ENCODE data around the gene SKI. TPM values are rescaled to one million over a fixed set of nuclear protein-coding genes. Genes with fewer than 3 reads are reported as not detected.

Gene SKI
- total and polyA plus RNA-seq, 2 of the 4 experiments (the other 2 are of a cell fraction) = 2.3 to 20.1 TPM

DNA sequence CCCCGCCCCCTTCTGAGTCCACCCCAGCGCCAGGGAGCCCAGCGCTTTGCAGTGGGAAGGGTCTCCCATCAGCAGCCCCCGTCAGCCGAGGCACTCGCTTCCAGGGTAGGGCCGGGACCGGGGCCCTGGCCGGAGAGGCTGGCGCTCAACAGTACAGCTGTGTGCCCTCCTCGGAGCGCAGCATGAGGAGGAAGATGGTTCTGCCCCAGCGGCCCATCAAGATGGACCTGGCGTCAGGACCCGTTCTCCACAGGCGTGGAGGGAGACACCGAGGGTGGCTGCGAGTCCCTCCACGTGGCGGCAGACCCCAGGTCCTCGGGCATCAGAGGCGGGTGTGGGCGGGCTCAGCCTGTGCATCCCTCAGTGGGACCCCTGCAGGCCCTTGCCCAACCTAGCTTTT is 109.0 kb downstream of the SKI start:
- DNase-seq (no peak), ATAC-seq (ENCODE audit: low read depth) (no peak)
- Histone ChIP-seq H2BK15ac (ENCODE audit: low read depth, low read length) (no peak overlapping the region), H2BK120ac (ENCODE audit: low read depth, low read length) (no peak overlapping the region), H2AFZ (replicated peaks; ENCODE audit: low read length, poor library complexity) (no peak overlapping the region), H3K27me3 (ENCODE audit: control insufficient read depth, insufficient read depth, low read length) (no peaks in the 10 kb centered on the region; the same call in 1 of the 2 replicates), H3K36me3 (ENCODE audit: control insufficient read depth, insufficient read depth, low read length) (no peaks in the 10 kb centered on the region), H3K14ac (replicated peaks; ENCODE audit: low read depth, low read length) (no peak overlapping the region), H4K91ac (ENCODE audit: insufficient read depth, low read depth, low read length) (no peak overlapping the region), H2BK5ac (ENCODE audit: low read depth, low read length, poor library complexity, severe bottlenecking) (no peak overlapping the region), H3K4me3 (ENCODE audit: insufficient read depth, low read depth, low read length) (no peak overlapping the region), H3K9ac (ENCODE audit: low read depth, low read length) (no peak overlapping the region), H3K9me1 (ENCODE audit: insufficient read depth, low read length) (no peaks in the 10 kb centered on the region), H3K4me2 (ENCODE audit: low read depth, low read length) (no peak overlapping the region), H3K27ac (ENCODE audit: insufficient read depth, low read length) (no peak overlapping the region), H3K79me1 (ENCODE audit: low read depth in 1 of 2, low read length in 2 of 2) (no peaks in the 10 kb centered on the region), H2AK9ac (replicated peaks; ENCODE audit: low read depth, low read length, poor library complexity) (no peak overlapping the region), H4K5ac (ENCODE audit: low read depth, low read length) (no peak overlapping the region), H3K4me1 (ENCODE audit: control insufficient read depth, insufficient read depth, low read length) (no peaks in the 10 kb centered on the region), H3K4ac (ENCODE audit: low read depth, low read length) (no peak overlapping the region), H2AK5ac (ENCODE audit: low read depth, low read length) (no peak overlapping the region), H3K23ac (ENCODE audit: low read depth, low read length) (no peak overlapping the region), H4K8ac (ENCODE audit: low read depth in 2 of 2, low read length in 2 of 2) (no peak overlapping the region), H3K9me3 (ENCODE audit: control insufficient read depth, insufficient read depth, low read length) (peaks cover 2% of the 10 kb centered on the region; the same call in 1 of the 2 replicates), H3K18ac (ENCODE audit: low read depth, low read length) (no peak overlapping the region), H4K20me1 (ENCODE audit: insufficient read depth, low read length) (no peaks in the 10 kb centered on the region), H3K56ac (ENCODE audit: extremely low read depth, insufficient read depth, low read length) (no peak overlapping the region), H2BK20ac (ENCODE audit: low read depth, low read length) (no peak overlapping the region)
- in situ Hi-C loops (cut with MboI; ENCODE audit: low sequenced_read_pairs) = no loop called here
- dilution Hi-C loops (cut with HindIII; ENCODE audit: low sequenced_read_pairs, unreplicated experiment) = no loop called here
- BruUV-seq (replicated peaks) = no TSS peak
- ChIA-PET CTCF (no interaction called here), POLR2A (ENCODE audit: unreplicated experiment) (no interaction called here)
- 90% methylated on average over 6 of the region's 23 CpGs; no CpG with 5 or more reads in 1 of the 2 experiments for WGBS, 2 experiments (ENCODE audit: extremely low coverage in 2 of 2, insufficient read length in 1 of 2)
- intact Hi-C loops (cut with micrococcal nuclease) = no loop called here
- TF ChIP-seq, protein P1, sequence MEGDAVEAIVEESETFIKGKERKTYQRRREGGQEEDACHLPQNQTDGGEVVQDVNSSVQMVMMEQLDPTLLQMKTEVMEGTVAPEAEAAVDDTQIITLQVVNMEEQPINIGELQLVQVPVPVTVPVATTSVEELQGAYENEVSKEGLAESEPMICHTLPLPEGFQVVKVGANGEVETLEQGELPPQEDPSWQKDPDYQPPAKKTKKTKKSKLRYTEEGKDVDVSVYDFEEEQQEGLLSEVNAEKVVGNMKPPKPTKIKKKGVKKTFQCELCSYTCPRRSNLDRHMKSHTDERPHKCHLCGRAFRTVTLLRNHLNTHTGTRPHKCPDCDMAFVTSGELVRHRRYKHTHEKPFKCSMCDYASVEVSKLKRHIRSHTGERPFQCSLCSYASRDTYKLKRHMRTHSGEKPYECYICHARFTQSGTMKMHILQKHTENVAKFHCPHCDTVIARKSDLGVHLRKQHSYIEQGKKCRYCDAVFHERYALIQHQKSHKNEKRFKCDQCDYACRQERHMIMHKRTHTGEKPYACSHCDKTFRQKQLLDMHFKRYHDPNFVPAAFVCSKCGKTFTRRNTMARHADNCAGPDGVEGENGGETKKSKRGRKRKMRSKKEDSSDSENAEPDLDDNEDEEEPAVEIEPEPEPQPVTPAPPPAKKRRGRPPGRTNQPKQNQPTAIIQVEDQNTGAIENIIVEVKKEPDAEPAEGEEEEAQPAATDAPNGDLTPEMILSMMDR (conservative IDR thresholded peaks at IDR 0.05; ENCODE audit: low read depth, low read length) = no peak
- TF ChIP-seq RFX5 (IDR thresholded peaks at IDR 0.05; ENCODE audit: low read depth, low read length) = no peak
- no peak for TF ChIP-seq RAD21 (IDR thresholded peaks at IDR 0.05; ENCODE audit: low read length)
- TF ChIP-seq CEBPB (IDR thresholded peaks at IDR 0.05; ENCODE audit: low read depth, low read length) = no peak
- TF ChIP-seq, protein P2, sequence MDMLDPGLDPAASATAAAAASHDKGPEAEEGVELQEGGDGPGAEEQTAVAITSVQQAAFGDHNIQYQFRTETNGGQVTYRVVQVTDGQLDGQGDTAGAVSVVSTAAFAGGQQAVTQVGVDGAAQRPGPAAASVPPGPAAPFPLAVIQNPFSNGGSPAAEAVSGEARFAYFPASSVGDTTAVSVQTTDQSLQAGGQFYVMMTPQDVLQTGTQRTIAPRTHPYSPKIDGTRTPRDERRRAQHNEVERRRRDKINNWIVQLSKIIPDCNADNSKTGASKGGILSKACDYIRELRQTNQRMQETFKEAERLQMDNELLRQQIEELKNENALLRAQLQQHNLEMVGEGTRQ (IDR thresholded peaks at IDR 0.05; ENCODE audit: low read depth, low read length) = no peak
- TF ChIP-seq BHLHE40 (IDR thresholded peaks at IDR 0.05; ENCODE audit: low read depth, low read length) = no peak
- TF ChIP-seq MXI1 (IDR thresholded peaks at IDR 0.05; ENCODE audit: borderline replicate concordance, low read depth, low read length) = no peak
- TF ChIP-seq RCOR1 (IDR thresholded peaks at IDR 0.05; ENCODE audit: insufficient replicate concordance, low read length) = no peak
- TF ChIP-seq NFE2L2 (IDR thresholded peaks at IDR 0.05; ENCODE audit: low read depth, low read length) = no peak
- TF ChIP-seq, protein P3, sequence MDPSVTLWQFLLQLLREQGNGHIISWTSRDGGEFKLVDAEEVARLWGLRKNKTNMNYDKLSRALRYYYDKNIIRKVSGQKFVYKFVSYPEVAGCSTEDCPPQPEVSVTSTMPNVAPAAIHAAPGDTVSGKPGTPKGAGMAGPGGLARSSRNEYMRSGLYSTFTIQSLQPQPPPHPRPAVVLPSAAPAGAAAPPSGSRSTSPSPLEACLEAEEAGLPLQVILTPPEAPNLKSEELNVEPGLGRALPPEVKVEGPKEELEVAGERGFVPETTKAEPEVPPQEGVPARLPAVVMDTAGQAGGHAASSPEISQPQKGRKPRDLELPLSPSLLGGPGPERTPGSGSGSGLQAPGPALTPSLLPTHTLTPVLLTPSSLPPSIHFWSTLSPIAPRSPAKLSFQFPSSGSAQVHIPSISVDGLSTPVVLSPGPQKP (IDR thresholded peaks at IDR 0.05; ENCODE audit: borderline replicate concordance, low read depth, low read length) = no peak
- TF ChIP-seq MAFK (IDR thresholded peaks at IDR 0.05; ENCODE audit: low read depth, low read length) = no peak
- TF ChIP-seq POLR2A (IDR thresholded peaks at IDR 0.05; ENCODE audit: low read depth, low read length) = no peak
- TF ChIP-seq FOS (IDR thresholded peaks at IDR 0.05; ENCODE audit: low read depth, low read length) = no peak
- no peak for TF ChIP-seq SMC3 (IDR thresholded peaks at IDR 0.05; ENCODE audit: low read depth, low read length)
- no peak for TF ChIP-seq MAZ (IDR thresholded peaks at IDR 0.05; ENCODE audit: borderline replicate concordance, low read depth, low read length)
- no peak for TF ChIP-seq CHD1 (IDR thresholded peaks at IDR 0.05; ENCODE audit: low read depth, low read length)
